NCI-H82 (cell line): ENCODE results near the gene MUCL3.
"Not testable (repeated sequence)": the region's sequence is repeated elsewhere in the genome, so short reads cannot be mapped to it uniquely, and the experiment has no call there.

ENCODE experiments used
- DNase-seq: peaks from one replicate; lab custom pipeline; 2025; lab: John Stamatoyannopoulos, UW

The MUCL3 gene

GRCh38 chr6:30940361-30940986 lies at the start of gene MUCL3:
MUCL3 (plus strand) TSS chr6:30940973; CDS start chr6:30941000, 27 bp downstream.
- DNase-seq = no peak

- DNase-seq = no peak
Observed at GRCh38 chr6:30891450-30891723, 49.4 kb upstream of the MUCL3 start.

GRCh38 chr6:30891816-30892538 lies 48.8 kb upstream of the MUCL3 start:
- no peak for DNase-seq

GRCh38 chr6:30893001-30893591 lies 47.7 kb upstream of the MUCL3 start:
- no peak for DNase-seq

GRCh38 chr6:30893666-30894065 lies 47.1 kb upstream of the MUCL3 start:
- no peak for DNase-seq

GRCh38 chr6:30894381-30894780 lies 46.4 kb upstream of the MUCL3 start:
- DNase-seq = no peak

- peak; percentile 22 for DNase-seq
Observed at GRCh38 chr6:30894935-30895334, 45.8 kb upstream of the MUCL3 start.

GRCh38 chr6:30895343-30895742 lies 45.4 kb upstream of the MUCL3 start:
- DNase-seq = no peak

GRCh38 chr6:30896541-30896940 lies 44.2 kb upstream of the MUCL3 start:
- no peak for DNase-seq

GRCh38 chr6:30897882-30898281 lies 42.9 kb upstream of the MUCL3 start:
- DNase-seq = no peak

GRCh38 chr6:30898750-30899360 lies 41.9 kb upstream of the MUCL3 start:
- no peak for DNase-seq

GRCh38 chr6:30900863-30901417 lies 39.8 kb upstream of the MUCL3 start:
- no peak for DNase-seq

GRCh38 chr6:30901436-30901835 lies 39.3 kb upstream of the MUCL3 start:
- no peak for DNase-seq

GRCh38 chr6:30902196-30902595 lies 38.6 kb upstream of the MUCL3 start:
- not testable (repeated sequence) for DNase-seq

GRCh38 chr6:30902709-30903108 lies 38.1 kb upstream of the MUCL3 start:
- DNase-seq = no peak

GRCh38 chr6:30903236-30903635 lies 37.5 kb upstream of the MUCL3 start:
- DNase-seq = no peak

- DNase-seq = not testable (repeated sequence)
Observed at GRCh38 chr6:30907290-30907757, 33.4 kb upstream of the MUCL3 start.

- peak; percentile 100 for DNase-seq
Observed at GRCh38 chr6:30907758-30908591, 32.8 kb upstream of the MUCL3 start, which contains the start of gene GTF2H4. GTF2H4 (plus strand) TSS chr6:30908207.

GRCh38 chr6:30908700-30909099 lies 32.1 kb upstream of the MUCL3 start:
- no peak for DNase-seq

- not testable (repeated sequence) for DNase-seq
Observed at GRCh38 chr6:30910473-30910872, 30.3 kb upstream of the MUCL3 start.

- no peak for DNase-seq
Observed at GRCh38 chr6:30912746-30913520, 27.8 kb upstream of the MUCL3 start.
